Lower lobe of right lung (tissue), 2 donors: ENCODE data around the gene CSNK1E. TPM values are rescaled to one million over a fixed set of nuclear protein-coding genes. Genes with fewer than 3 reads are reported as not detected.

Experiments
- ATAC-seq, 2 donors: fragments of 200-7000 bp; cut with Tn5 transposase; one replicate each; pipeline ENCODE4 v1.9.1; 2020 to 2022; ENCODE audit warnings: mild to moderate bottlenecking in 2 of 2, moderate library complexity in 2 of 2
- DNase-seq: peaks from one replicate; pipeline ENCODE4 v3.0.0-alpha.2; 2020
- H3K27ac ChIP-seq: fragments of 200-600 bp; one replicate; pipeline ENCODE4 v1.8.0; 2022
- H3K27me3 ChIP-seq: fragments of 200-600 bp; one replicate; pipeline ENCODE4 v1.8.0; 2022; ENCODE audit warnings: low read depth
- H3K36me3 ChIP-seq: fragments of 200-600 bp; one replicate; pipeline ENCODE4 v1.8.0; 2022; ENCODE audit warnings: mild to moderate bottlenecking
- H3K4me1 ChIP-seq: fragments of 200-600 bp; one replicate; pipeline ENCODE4 v1.8.0; 2022
- H3K4me3 ChIP-seq: fragments of 200-600 bp; one replicate; pipeline ENCODE4 v1.8.0; 2022; ENCODE audit warnings: mild to moderate bottlenecking
- H3K9me3 ChIP-seq: fragments of 200-600 bp; one replicate; pipeline ENCODE4 v1.8.0; 2022
- CTCF ChIP-seq: fragments of 200-600 bp; IDR thresholded peaks from one replicate; pipeline ENCODE4 v1.8.0; 2022; ENCODE audit warnings: antibody characterized with exemption, mild to moderate bottlenecking
- intact Hi-C: fragments of 100-400 bp; cut with DNase I; formaldehyde crosslinking; loops from one replicate; pipeline ENCODE4 v1.11.0; 2022
- total RNA-seq: library from RNA; stranded (reverse); fragmentation: NEBNext Ultra II Directional; extraction: Animal tissue kit (Norgen Biotek cat#: 25700); gene quantifications from one replicate; pipeline ENCODE4 v1.2.1, GENCODE V29; 2021
- donor health status: DM: no; HTN: yes; CAD: no; lungs with severe emphysema.

CSNK1E gene
- total RNA-seq, 1 donor from 2014 or later: 126 TPM

DNA sequence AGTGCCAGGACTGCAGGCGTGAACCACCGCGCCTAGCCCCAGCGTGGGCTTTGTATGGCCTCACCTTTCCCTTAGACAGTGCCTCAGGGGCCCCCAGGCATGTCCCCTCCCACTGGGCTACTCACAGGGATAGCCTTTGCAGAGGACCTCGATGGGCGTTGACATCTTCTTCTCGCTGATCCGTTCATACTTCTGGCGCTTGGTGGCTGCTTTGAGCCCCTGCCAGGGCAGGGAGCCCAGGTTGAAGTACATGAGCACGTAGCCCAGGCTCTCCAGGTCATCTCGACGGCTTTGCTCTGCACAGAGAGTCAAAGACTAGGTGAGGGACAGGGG, 17.5 kb downstream of the CSNK1E start:
- no peak overlapping the region for H3K27ac ChIP-seq
- ATAC-seq: no peak

DNA sequence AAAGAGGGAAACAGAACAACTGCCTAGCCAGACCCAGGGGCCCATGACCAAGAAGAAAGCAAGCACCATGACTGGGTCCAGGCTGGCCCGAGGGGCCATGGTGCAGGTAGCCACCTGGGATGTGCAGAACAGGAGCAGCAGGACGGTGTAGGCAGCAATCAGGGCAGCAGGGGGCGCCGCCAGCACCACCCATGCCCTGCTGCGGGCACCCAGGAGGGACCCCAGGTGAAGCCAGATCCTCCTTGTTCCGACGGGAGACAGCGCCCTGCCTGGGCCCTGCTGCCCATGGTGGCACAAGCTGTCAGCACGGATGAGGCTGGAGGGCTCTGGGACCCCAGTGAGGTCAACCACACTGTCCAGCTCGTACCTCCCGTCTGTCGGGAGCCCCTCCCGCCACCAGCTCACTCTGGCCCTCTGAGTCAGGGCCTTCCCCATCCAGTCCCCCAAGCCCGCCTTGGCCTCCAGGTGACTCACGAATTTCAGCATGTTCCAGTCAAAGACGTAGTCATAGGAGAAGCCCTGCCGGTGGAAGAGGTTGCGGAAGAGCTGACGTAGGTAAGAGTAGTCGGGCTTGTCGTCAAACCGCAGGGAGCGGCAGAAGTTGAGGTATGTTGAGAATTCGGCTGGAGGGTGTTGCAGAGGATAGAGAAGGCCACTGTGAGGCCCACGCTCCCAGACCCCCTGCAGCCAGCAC, 18.8 kb downstream of the CSNK1E start:
- Histone ChIP-seq H3K4me3 (no peak overlapping the region), H3K27me3 (no peaks in the 10 kb centered on the region), H3K36me3 (peaks cover 100% of the 10 kb centered on the region), H3K4me1 (no peaks in the 10 kb centered on the region), H3K9me3 (no peaks in the 10 kb centered on the region), H3K27ac (no peak overlapping the region)
- intact Hi-C loops: no loop called here
- ATAC-seq: peak; percentile 14 to 25
- no peak for DNase-seq
- TF ChIP-seq CTCF: peak; percentile 51

More for the DNA sequence above, 17.5 kb downstream of the CSNK1E start:
- Histone ChIP-seq H3K36me3 (peaks cover 100% of the 10 kb centered on the region), H3K4me1 (peaks cover 12% of the 10 kb centered on the region), H3K27me3 (no peaks in the 10 kb centered on the region), H3K9me3 (no peaks in the 10 kb centered on the region), H3K4me3 (no peak overlapping the region)
- no peak for TF ChIP-seq CTCF
- intact Hi-C loops: no loop called here
- no peak for DNase-seq

GRCh38 chr22:38296372-38296771, 20.9 kb downstream of the CSNK1E start:
- no peaks in the 10 kb centered on the region for H3K27me3 ChIP-seq
- H3K4me1 ChIP-seq: peaks cover 4% of the 10 kb centered on the region
- TF ChIP-seq CTCF: no peak
- no peak overlapping the region for H3K4me3 ChIP-seq
- ATAC-seq (no peak), DNase-seq (no peak)
- H3K9me3 ChIP-seq: no peaks in the 10 kb centered on the region
- H3K36me3 ChIP-seq: peaks cover 100% of the 10 kb centered on the region
- intact Hi-C loops: no loop called here
- no peak overlapping the region for H3K27ac ChIP-seq

GRCh38 chr22:38295863-38296262, 21.4 kb downstream of the CSNK1E start:
- Histone ChIP-seq H3K9me3 (no peaks in the 10 kb centered on the region), H3K4me3 (no peak overlapping the region), H3K27ac (no peak overlapping the region), H3K4me1 (peaks cover 4% of the 10 kb centered on the region), H3K27me3 (no peaks in the 10 kb centered on the region), H3K36me3 (peaks cover 100% of the 10 kb centered on the region)
- intact Hi-C loops: no loop called here
- ATAC-seq: no peak
- DNase-seq: no peak
- TF ChIP-seq CTCF: no peak

- TF ChIP-seq CTCF: no peak
- H3K9me3 ChIP-seq: no peaks in the 10 kb centered on the region
- H3K36me3 ChIP-seq: peaks cover 97% of the 10 kb centered on the region
- intact Hi-C loops: no loop called here
- no peak for DNase-seq
- no peaks in the 10 kb centered on the region for H3K27me3 ChIP-seq
- no peak overlapping the region for H3K4me3 ChIP-seq
- ATAC-seq: no peak
- H3K4me1 ChIP-seq: peaks cover 4% of the 10 kb centered on the region
- no peak overlapping the region for H3K27ac ChIP-seq
Observed at GRCh38 chr22:38295339-38295738, 21.9 kb downstream of the CSNK1E start.
